Measurements from ENCODE around the gene IL7R.

IL7R gene

GRCh38 chr5:35822511-35822910, 34.2 kb upstream of the IL7R start:
- H3K27me3 ChIP-seq (ENCODE audit: low read depth, low read length), result no peaks in the 10 kb centered on the region
- H3K4me3 ChIP-seq (ENCODE audit: low read depth in 1 of 2, low read length in 2 of 2), result no peak overlapping the region
- H3K36me3 ChIP-seq (ENCODE audit: control insufficient read depth in 1 of 2, insufficient read depth in 2 of 2, low read length in 2 of 2), result no peaks in the 10 kb centered on the region
- H3K9me3 ChIP-seq (ENCODE audit: control insufficient read depth in 1 of 2, low read length in 2 of 2), result no peaks in the 10 kb centered on the region
- no peaks in the 10 kb centered on the region for H3K4me1 ChIP-seq (ENCODE audit: control insufficient read depth in 1 of 2, insufficient read depth in 2 of 2, low read length in 2 of 2)
- no peak overlapping the region for H3K27ac ChIP-seq (ENCODE audit: low read length)

- H3K4me1 ChIP-seq (ENCODE audit: control insufficient read depth in 1 of 2, insufficient read depth in 2 of 2, low read length in 2 of 2), result no peaks in the 10 kb centered on the region
- H3K27ac ChIP-seq (ENCODE audit: low read length), result no peak overlapping the region
- no peaks in the 10 kb centered on the region for H3K36me3 ChIP-seq (ENCODE audit: control insufficient read depth in 1 of 2, insufficient read depth in 2 of 2, low read length in 2 of 2)
- H3K4me3 ChIP-seq (ENCODE audit: low read depth in 1 of 2, low read length in 2 of 2), result no peak overlapping the region
- no peaks in the 10 kb centered on the region for H3K9me3 ChIP-seq (ENCODE audit: control insufficient read depth in 1 of 2, low read length in 2 of 2)
- no peaks in the 10 kb centered on the region for H3K27me3 ChIP-seq (ENCODE audit: low read depth, low read length)
Observed at GRCh38 chr5:35823347-35824098, 33.2 kb upstream of the IL7R start.

- no peaks in the 10 kb centered on the region for H3K4me1 ChIP-seq (ENCODE audit: control insufficient read depth in 1 of 2, insufficient read depth in 2 of 2, low read length in 2 of 2)
- H3K4me3 ChIP-seq (ENCODE audit: low read depth in 1 of 2, low read length in 2 of 2), result no peak overlapping the region
- H3K27ac ChIP-seq (ENCODE audit: low read length), result no peak overlapping the region
- no peaks in the 10 kb centered on the region for H3K9me3 ChIP-seq (ENCODE audit: control insufficient read depth in 1 of 2, low read length in 2 of 2)
- no peaks in the 10 kb centered on the region for H3K27me3 ChIP-seq (ENCODE audit: low read depth, low read length)
- no peaks in the 10 kb centered on the region for H3K36me3 ChIP-seq (ENCODE audit: control insufficient read depth in 1 of 2, insufficient read depth in 2 of 2, low read length in 2 of 2)
Observed at GRCh38 chr5:35826056-35826455, 30.6 kb upstream of the IL7R start.

GRCh38 chr5:35826554-35826953, 30.1 kb upstream of the IL7R start:
- Histone ChIP-seq H3K27ac (ENCODE audit: low read length) (no peak overlapping the region), H3K4me1 (ENCODE audit: control insufficient read depth in 1 of 2, insufficient read depth in 2 of 2, low read length in 2 of 2) (no peaks in the 10 kb centered on the region)

GRCh38 chr5:35828082-35828598, 28.6 kb upstream of the IL7R start:
- no peak overlapping the region for H3K27ac ChIP-seq (ENCODE audit: low read length)
- H3K27me3 ChIP-seq (ENCODE audit: low read depth, low read length), result no peaks in the 10 kb centered on the region

More at GRCh38 chr5:35826554-35826953, 30.1 kb upstream of the IL7R start:
- H3K4me3 ChIP-seq (ENCODE audit: low read depth in 1 of 2, low read length in 2 of 2), result no peak overlapping the region
- H3K27me3 ChIP-seq (ENCODE audit: low read depth, low read length), result no peaks in the 10 kb centered on the region
- no peaks in the 10 kb centered on the region for H3K36me3 ChIP-seq (ENCODE audit: control insufficient read depth in 1 of 2, insufficient read depth in 2 of 2, low read length in 2 of 2)
- no peaks in the 10 kb centered on the region for H3K9me3 ChIP-seq (ENCODE audit: control insufficient read depth in 1 of 2, low read length in 2 of 2)

GRCh38 chr5:35830587-35830986, 26.1 kb upstream of the IL7R start:
- Histone ChIP-seq H3K36me3 (ENCODE audit: control insufficient read depth in 1 of 2, insufficient read depth in 2 of 2, low read length in 2 of 2) (no peaks in the 10 kb centered on the region), H3K4me1 (ENCODE audit: control insufficient read depth in 1 of 2, insufficient read depth in 2 of 2, low read length in 2 of 2) (no peaks in the 10 kb centered on the region), H3K27me3 (ENCODE audit: low read depth, low read length) (no peaks in the 10 kb centered on the region), H3K4me3 (ENCODE audit: low read depth in 1 of 2, low read length in 2 of 2) (no peak overlapping the region), H3K9me3 (ENCODE audit: control insufficient read depth in 1 of 2, low read length in 2 of 2) (no peaks in the 10 kb centered on the region), H3K27ac (ENCODE audit: low read length) (no peak overlapping the region)

More at GRCh38 chr5:35828082-35828598, 28.6 kb upstream of the IL7R start:
- H3K9me3 ChIP-seq (ENCODE audit: control insufficient read depth in 1 of 2, low read length in 2 of 2), result no peaks in the 10 kb centered on the region
- no peaks in the 10 kb centered on the region for H3K4me1 ChIP-seq (ENCODE audit: control insufficient read depth in 1 of 2, insufficient read depth in 2 of 2, low read length in 2 of 2)
- no peaks in the 10 kb centered on the region for H3K36me3 ChIP-seq (ENCODE audit: control insufficient read depth in 1 of 2, insufficient read depth in 2 of 2, low read length in 2 of 2)
- no peak overlapping the region for H3K4me3 ChIP-seq (ENCODE audit: low read depth in 1 of 2, low read length in 2 of 2)

- Histone ChIP-seq H3K36me3 (ENCODE audit: control insufficient read depth in 1 of 2, insufficient read depth in 2 of 2, low read length in 2 of 2) (no peaks in the 10 kb centered on the region), H3K4me3 (ENCODE audit: low read depth in 1 of 2, low read length in 2 of 2) (no peak overlapping the region), H3K9me3 (ENCODE audit: control insufficient read depth in 1 of 2, low read length in 2 of 2) (no peaks in the 10 kb centered on the region), H3K27me3 (ENCODE audit: low read depth, low read length) (no peaks in the 10 kb centered on the region), H3K4me1 (ENCODE audit: control insufficient read depth in 1 of 2, insufficient read depth in 2 of 2, low read length in 2 of 2) (no peaks in the 10 kb centered on the region), H3K27ac (ENCODE audit: low read length) (no peak overlapping the region)
Observed at GRCh38 chr5:35832762-35833161, 23.9 kb upstream of the IL7R start.

DNA sequence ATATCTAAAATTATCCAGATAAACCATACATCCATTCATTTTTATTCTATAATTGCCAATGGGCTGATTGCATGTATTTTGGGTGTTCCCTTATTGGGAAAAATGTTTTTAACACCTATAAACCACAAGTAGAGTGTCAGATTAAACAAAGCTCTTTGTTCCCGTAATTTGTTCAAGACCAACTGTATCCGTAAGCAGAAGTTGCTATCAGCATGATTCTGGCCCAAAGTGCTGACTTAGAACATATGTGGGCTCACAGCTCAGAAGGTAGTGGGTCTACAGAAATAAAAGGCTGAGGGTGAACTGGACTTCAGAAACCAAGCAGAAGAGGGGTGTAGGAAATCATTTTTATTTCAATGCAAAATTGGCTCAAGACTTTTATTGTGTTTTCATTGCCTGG, 23.5 kb upstream of the IL7R start:
- Histone ChIP-seq H3K9me3 (ENCODE audit: control insufficient read depth in 1 of 2, low read length in 2 of 2) (no peaks in the 10 kb centered on the region), H3K36me3 (ENCODE audit: control insufficient read depth in 1 of 2, insufficient read depth in 2 of 2, low read length in 2 of 2) (no peaks in the 10 kb centered on the region), H3K4me3 (ENCODE audit: low read depth in 1 of 2, low read length in 2 of 2) (no peak overlapping the region), H3K27me3 (ENCODE audit: low read depth, low read length) (no peaks in the 10 kb centered on the region), H3K4me1 (ENCODE audit: control insufficient read depth in 1 of 2, insufficient read depth in 2 of 2, low read length in 2 of 2) (no peaks in the 10 kb centered on the region), H3K27ac (ENCODE audit: low read length) (no peak overlapping the region)

DNA sequence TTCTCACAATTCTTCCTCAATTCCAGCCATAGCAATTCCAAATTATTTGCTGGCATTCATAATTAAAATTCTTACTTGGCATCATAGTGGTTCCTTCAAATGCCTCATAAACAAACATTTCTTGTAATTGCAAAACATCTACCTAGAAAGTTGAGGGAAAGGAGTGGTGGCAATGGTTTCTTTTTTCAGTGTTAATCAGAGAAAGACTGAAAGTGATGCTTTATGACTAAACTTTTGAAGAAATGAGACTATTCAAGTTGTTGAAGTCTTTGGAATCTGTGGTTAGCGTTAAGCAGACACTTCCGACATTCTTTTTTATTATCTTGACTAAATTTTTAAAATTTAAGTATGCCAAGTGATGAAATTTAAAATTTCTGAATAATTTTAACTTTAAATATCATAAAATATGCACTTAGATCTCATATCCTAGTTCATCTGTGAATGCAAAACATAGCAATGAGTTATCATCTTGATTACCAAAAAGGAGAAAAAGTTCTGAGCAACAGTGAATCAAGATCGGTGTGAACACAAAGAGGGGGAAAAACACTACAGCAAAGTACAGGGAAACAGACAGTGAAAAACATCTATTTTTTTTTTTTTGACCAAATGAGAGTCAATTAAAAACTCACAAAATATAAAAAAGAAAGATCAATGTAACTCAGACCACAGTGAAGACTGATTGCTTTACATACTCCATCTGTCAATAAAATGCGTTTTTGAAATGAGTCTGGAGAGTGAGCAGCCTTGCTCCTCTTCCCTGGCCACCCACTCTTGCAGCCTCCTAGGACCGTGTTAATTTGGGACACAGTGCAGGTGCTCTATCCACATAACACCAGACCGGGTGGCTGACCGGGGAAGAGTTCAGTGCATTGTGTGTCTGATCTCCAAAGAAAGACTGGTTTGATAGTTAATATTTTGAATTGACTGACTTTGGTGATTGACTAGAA, 20.6 kb upstream of the IL7R start:
- Histone ChIP-seq H3K27me3 (ENCODE audit: low read depth, low read length) (no peaks in the 10 kb centered on the region), H3K4me3 (ENCODE audit: low read depth in 1 of 2, low read length in 2 of 2) (no peak overlapping the region)

GRCh38 chr5:35838370-35839042, 18.2 kb upstream of the IL7R start:
- no peaks in the 10 kb centered on the region for H3K36me3 ChIP-seq (ENCODE audit: control insufficient read depth in 1 of 2, insufficient read depth in 2 of 2, low read length in 2 of 2)
- H3K9me3 ChIP-seq (ENCODE audit: control insufficient read depth in 1 of 2, low read length in 2 of 2), result no peaks in the 10 kb centered on the region
- no peak overlapping the region for H3K4me3 ChIP-seq (ENCODE audit: low read depth in 1 of 2, low read length in 2 of 2)
- no peak overlapping the region for H3K27ac ChIP-seq (ENCODE audit: low read length)
- H3K27me3 ChIP-seq (ENCODE audit: low read depth, low read length), result no peaks in the 10 kb centered on the region
- H3K4me1 ChIP-seq (ENCODE audit: control insufficient read depth in 1 of 2, insufficient read depth in 2 of 2, low read length in 2 of 2), result no peaks in the 10 kb centered on the region

More for the DNA sequence above, 20.6 kb upstream of the IL7R start:
- Histone ChIP-seq H3K27ac (ENCODE audit: low read length) (no peak overlapping the region), H3K4me1 (ENCODE audit: control insufficient read depth in 1 of 2, insufficient read depth in 2 of 2, low read length in 2 of 2) (no peaks in the 10 kb centered on the region), H3K9me3 (ENCODE audit: control insufficient read depth in 1 of 2, low read length in 2 of 2) (no peaks in the 10 kb centered on the region), H3K36me3 (ENCODE audit: control insufficient read depth in 1 of 2, insufficient read depth in 2 of 2, low read length in 2 of 2) (no peaks in the 10 kb centered on the region)

DNA sequence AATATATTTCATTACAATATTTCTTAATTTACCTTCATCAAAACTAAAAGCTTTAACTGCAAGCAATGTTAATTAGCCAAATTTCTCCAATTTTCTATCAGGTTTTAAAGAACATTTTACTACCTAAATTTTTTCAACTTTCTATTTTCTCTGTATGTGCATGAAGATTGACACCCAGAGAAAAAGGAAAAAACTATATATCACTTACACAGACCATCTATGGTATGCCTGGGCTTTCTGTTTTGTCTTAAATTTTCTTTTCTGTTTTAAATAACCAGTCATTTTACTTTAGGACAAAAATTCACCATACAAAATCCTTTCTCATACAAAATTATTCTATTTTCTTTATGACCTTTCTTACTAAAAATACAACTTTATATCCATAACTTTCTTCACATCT, 13.8 kb upstream of the IL7R start:
- no peaks in the 10 kb centered on the region for H3K4me1 ChIP-seq (ENCODE audit: control insufficient read depth in 1 of 2, insufficient read depth in 2 of 2, low read length in 2 of 2)
- H3K27me3 ChIP-seq (ENCODE audit: low read depth, low read length), result no peaks in the 10 kb centered on the region
- H3K4me3 ChIP-seq (ENCODE audit: low read depth in 1 of 2, low read length in 2 of 2), result no peak overlapping the region
- no peak overlapping the region for H3K27ac ChIP-seq (ENCODE audit: low read length)
- H3K36me3 ChIP-seq (ENCODE audit: control insufficient read depth in 1 of 2, insufficient read depth in 2 of 2, low read length in 2 of 2), result no peaks in the 10 kb centered on the region
- peaks cover 0 to 5% of the 10 kb centered on the region in 2 donors for H3K9me3 ChIP-seq (ENCODE audit: control insufficient read depth in 1 of 2, low read length in 2 of 2)

Data from muscle layer of duodenum (tissue), 2 donors.